ENCODE results near the gene GTPBP6.

GTPBP6 gene

DNA sequence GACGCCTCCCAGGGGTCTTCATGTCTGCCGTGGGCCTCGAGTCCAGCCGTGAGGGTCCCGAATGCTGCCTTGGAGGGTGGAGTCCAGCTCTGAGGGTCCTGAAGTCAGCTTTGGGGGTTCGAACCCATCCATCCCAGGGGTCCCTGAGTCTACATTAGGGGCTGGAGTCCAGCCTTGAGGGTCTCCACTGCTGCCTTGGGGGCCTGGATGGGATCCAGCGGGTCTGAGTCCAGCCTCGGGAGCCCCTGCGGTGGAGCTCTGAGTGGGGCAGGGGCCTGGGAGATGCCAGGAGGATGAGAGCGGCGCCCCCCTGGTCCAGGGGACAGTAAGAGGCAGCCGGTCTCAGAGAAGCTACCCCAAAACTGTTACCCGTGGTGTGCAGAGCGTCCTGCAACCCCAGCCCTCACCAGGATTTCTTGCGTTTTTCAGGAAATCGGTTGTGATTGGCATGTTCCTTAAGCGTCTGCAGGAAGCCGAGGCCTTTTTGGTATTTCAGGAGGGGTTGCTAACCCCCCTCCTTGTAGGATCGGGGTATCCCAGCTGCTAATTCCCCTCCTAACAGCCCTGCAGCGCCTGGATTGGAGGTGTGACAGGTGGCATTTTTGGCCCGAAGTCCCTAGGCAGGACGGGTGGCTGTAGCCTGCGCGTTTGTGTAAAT is 1.7 kb upstream of the GTPBP6 start:
- Histone ChIP-seq H4K20me1 (ENCODE audit: low read depth, low read length) (no peaks in the 10 kb centered on the region), H3K4me2 (ENCODE audit: low read depth, low read length, poor library complexity, severe bottlenecking) (peak overlapping the region; percentile 66), H3K27me3 (ENCODE audit: low read length) (no peaks in the 10 kb centered on the region), H3F3A (ENCODE audit: insufficient read depth) (no peaks in the 10 kb centered on the region), H3K9me2 (replicated peaks; ENCODE audit: insufficient read depth, low read length) (no peaks in the 10 kb centered on the region), H3K4me3 (ENCODE audit: insufficient read depth, low read length, poor library complexity, severe bottlenecking) (peak overlapping the region; percentile 67), H3K27ac (ENCODE audit: low read depth, low read length) (no peak overlapping the region), H3K36me3 (ENCODE audit: low read length) (no peaks in the 10 kb centered on the region), H3K79me2 (ENCODE audit: insufficient read depth, low read length) (no peaks in the 10 kb centered on the region), H2AFZ (ENCODE audit: low read depth, low read length, severe bottlenecking) (no peak overlapping the region), H3K9ac (ENCODE audit: low read length) (peak overlapping the region; percentile 91), H3K9me3 (ENCODE audit: insufficient read depth, low read length) (no peaks in the 10 kb centered on the region)
- TF ChIP-seq, protein P1, sequence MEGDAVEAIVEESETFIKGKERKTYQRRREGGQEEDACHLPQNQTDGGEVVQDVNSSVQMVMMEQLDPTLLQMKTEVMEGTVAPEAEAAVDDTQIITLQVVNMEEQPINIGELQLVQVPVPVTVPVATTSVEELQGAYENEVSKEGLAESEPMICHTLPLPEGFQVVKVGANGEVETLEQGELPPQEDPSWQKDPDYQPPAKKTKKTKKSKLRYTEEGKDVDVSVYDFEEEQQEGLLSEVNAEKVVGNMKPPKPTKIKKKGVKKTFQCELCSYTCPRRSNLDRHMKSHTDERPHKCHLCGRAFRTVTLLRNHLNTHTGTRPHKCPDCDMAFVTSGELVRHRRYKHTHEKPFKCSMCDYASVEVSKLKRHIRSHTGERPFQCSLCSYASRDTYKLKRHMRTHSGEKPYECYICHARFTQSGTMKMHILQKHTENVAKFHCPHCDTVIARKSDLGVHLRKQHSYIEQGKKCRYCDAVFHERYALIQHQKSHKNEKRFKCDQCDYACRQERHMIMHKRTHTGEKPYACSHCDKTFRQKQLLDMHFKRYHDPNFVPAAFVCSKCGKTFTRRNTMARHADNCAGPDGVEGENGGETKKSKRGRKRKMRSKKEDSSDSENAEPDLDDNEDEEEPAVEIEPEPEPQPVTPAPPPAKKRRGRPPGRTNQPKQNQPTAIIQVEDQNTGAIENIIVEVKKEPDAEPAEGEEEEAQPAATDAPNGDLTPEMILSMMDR (IDR thresholded peaks at IDR 0.05; ENCODE audit: insufficient read depth, low read length, poor library complexity, severe bottlenecking), result no peak
- TF ChIP-seq EZH2phosphoT487 (conservative IDR thresholded peaks at IDR 0.05; ENCODE audit: low read length), result no peak

GRCh38 chrX:319579-320125 is 1.1 kb upstream of the GTPBP6 start:
- no peak overlapping the region for H2AFZ ChIP-seq (ENCODE audit: low read depth, low read length, severe bottlenecking)
- H3K27me3 ChIP-seq (ENCODE audit: low read length), result no peaks in the 10 kb centered on the region
- peak overlapping the region; percentile 66 for H3K4me2 ChIP-seq (ENCODE audit: low read depth, low read length, poor library complexity, severe bottlenecking)
- H3K9ac ChIP-seq (ENCODE audit: low read length), result peak overlapping the region; percentile 91
- H3F3A ChIP-seq (ENCODE audit: insufficient read depth), result no peaks in the 10 kb centered on the region
- peak overlapping the region; percentile 67 for H3K4me3 ChIP-seq (ENCODE audit: insufficient read depth, low read length, poor library complexity, severe bottlenecking)
- H3K79me2 ChIP-seq (ENCODE audit: insufficient read depth, low read length), result no peaks in the 10 kb centered on the region
- no peak overlapping the region for H3K27ac ChIP-seq (ENCODE audit: low read depth, low read length)
- no peaks in the 10 kb centered on the region for H4K20me1 ChIP-seq (ENCODE audit: low read depth, low read length)
- no peak for TF ChIP-seq EZH2phosphoT487 (conservative IDR thresholded peaks at IDR 0.05; ENCODE audit: low read length)
- TF ChIP-seq, protein P1 (IDR thresholded peaks at IDR 0.05; ENCODE audit: insufficient read depth, low read length, poor library complexity, severe bottlenecking), result no peak
- no peaks in the 10 kb centered on the region for H3K9me2 ChIP-seq (replicated peaks; ENCODE audit: insufficient read depth, low read length)
- no peaks in the 10 kb centered on the region for H3K9me3 ChIP-seq (ENCODE audit: insufficient read depth, low read length)
- H3K36me3 ChIP-seq (ENCODE audit: low read length), result no peaks in the 10 kb centered on the region

DNA sequence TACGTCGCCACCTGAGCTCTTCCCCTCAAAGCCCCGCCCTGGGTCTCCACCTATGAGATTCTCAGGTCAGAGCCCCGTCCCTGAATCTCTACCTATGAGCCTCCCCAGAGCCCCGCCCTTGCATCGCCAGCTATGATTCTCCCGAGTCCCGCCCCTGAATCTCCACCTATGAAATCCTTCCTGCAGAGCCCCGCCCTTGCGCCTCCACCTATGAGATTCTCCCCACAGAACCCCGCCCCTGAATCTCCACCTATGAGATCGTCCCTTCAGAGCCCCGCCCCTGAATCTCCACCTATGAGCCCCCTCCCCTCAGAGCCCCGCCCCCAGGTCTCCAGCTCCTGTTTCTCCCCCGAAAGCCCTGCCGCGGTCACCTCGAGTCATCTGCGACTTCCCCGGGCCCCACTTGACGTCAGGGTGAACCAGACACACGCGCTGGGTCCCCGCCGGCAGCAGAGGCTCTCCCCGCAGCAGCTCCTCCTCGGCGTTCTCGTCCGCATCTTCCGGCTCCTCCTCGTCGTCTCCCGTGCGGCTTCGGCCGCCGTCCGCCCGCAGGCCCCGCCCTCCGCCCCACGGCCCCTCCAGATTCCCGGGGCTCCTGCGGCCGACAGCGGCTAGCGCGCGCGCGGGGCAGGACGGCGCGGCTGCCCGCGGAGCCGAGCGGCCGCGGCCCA is 393 bp downstream of the GTPBP6 start:
- TF ChIP-seq EZH2phosphoT487 (conservative IDR thresholded peaks at IDR 0.05; ENCODE audit: low read length), result no peak
- TF ChIP-seq, protein P1 (IDR thresholded peaks at IDR 0.05; ENCODE audit: insufficient read depth, low read length, poor library complexity, severe bottlenecking), result no peak
- Histone ChIP-seq H3K79me2 (ENCODE audit: insufficient read depth, low read length) (no peaks in the 10 kb centered on the region), H3K27me3 (ENCODE audit: low read length) (no peaks in the 10 kb centered on the region), H3K27ac (ENCODE audit: low read depth, low read length) (peak overlapping the region; percentile 77), H3K4me2 (ENCODE audit: low read depth, low read length, poor library complexity, severe bottlenecking) (peak overlapping the region; percentile 44), H3K4me3 (ENCODE audit: insufficient read depth, low read length, poor library complexity, severe bottlenecking) (peak overlapping the region; percentile 58), H2AFZ (ENCODE audit: low read depth, low read length, severe bottlenecking) (no peak overlapping the region), H3K36me3 (ENCODE audit: low read length) (no peaks in the 10 kb centered on the region), H4K20me1 (ENCODE audit: low read depth, low read length) (no peaks in the 10 kb centered on the region), H3K9ac (ENCODE audit: low read length) (peak overlapping the region; percentile 64), H3K9me2 (replicated peaks; ENCODE audit: insufficient read depth, low read length) (no peaks in the 10 kb centered on the region), H3F3A (ENCODE audit: insufficient read depth) (no peaks in the 10 kb centered on the region), H3K9me3 (ENCODE audit: insufficient read depth, low read length) (no peaks in the 10 kb centered on the region)

Data from SU-DHL-6 (cell line).